GM18870 (cell line): ENCODE data around the gene MEF2C.
"Not testable (repeated sequence)": the region's sequence is repeated elsewhere in the genome, so short reads cannot be mapped to it uniquely, and the experiment has no call there.

Experiments
- ATAC-seq: cut with Tn5 transposase; IDR thresholded peaks from one replicate; pipeline ENCODE4 v1.9.1; 2021; ENCODE audit warnings: moderate library complexity; ENCODE audit not compliant: unreplicated experiment

The MEF2C gene

DNA sequence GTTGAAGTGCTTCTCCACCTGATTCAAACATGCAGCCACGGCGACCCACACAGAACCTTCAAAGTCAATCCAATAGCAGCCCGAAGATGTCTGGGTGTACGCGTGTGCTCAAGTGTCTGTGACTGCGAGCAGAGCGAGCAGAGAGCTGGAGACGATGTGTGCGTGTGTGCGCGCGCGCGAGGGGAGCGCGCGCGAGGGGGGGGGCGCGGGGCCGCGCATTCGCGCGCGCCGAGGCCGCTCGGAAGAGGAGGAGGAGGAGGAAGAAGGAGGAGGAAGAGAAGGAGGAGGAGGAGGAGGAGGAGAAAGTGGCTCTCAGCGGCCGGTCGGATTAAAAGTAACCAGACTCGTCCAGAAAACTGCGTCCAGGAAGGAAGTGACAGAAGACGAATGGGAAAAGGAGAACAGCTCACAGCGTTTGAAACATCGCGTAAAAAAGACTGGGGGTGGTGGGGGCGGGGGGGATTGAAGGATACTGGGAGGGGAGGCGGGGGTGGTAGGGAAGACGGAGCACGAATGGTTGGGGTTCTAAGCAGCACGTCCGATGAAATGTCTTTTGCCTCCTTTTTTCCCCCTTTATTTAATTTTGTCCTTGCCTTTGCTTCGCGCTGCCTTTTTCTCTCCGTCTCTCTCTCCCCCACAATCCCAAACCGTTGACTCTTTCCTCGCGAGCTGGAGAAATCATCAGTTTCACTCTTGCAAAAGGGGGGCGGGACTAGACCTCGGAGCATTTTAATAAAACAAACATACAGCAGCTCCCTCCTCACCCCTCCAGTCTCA, at the start of gene MEF2C:
Gene MEF2C, minus strand, starts transcription at position 126 of the 777 bp plus-strand sequence. CDS start 59,396 bp downstream, outside the sequence.
- peak; percentile 22 for ATAC-seq

GRCh38 chr5:88932541-88932940, 49.6 kb upstream of the MEF2C start:
- no peak for ATAC-seq

DNA sequence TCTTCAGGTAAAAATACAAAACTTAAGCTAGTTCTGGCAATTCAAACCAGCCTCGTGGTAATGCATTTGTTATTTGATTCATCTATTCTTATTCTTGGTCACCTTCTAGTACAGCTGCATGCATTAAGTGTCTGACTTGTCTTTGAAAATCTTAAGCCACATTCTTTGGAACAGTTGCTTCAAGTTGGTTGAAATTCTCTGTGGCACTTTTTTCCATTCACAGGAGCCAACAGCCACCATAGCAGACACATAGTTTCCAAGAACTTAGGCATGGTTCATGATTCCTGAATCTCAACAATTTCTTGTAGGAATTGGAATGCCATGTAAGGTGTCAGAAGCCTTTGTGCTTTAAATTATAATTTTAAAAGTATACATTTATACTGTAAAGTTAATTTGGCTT, 47.4 kb upstream of the MEF2C start:
- ATAC-seq, result no peak

DNA sequence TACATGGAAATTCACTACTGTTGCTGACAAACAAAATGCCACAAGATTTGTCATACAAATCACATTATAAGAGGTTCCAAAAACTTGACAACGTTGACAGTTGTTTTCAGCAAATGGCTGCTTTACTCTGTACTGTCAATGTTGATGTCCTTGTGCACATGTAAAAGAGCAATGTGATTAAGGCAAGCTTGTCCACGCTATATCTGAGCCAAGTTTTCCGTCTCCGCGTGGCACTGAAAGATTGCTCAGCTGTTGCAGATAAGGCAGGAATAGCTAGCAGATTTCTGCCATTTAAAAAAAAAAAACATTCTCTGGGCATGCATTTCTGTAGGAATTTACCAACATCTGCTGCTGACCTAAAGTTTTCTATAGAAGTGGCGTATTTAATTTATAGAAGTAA, 46.4 kb upstream of the MEF2C start:
- no peak for ATAC-seq

DNA sequence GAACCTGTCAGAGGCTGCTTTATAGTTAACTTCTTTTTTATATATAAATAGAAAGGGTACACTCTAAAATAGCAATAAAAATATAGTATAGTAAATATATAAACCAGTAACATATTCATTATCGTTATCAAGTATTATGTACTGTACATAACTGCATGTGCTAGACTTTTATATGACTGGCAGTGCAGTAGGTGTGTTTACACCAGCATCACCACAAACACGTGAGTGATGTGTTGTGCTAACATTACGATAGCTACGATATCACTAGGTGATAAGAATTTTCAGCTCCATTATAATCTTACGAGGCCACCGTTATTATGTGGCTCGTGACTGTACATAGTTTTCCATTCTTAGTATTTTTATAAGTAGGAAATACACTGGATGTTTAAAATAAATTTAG, 43.8 kb upstream of the MEF2C start:
- no peak for ATAC-seq

DNA sequence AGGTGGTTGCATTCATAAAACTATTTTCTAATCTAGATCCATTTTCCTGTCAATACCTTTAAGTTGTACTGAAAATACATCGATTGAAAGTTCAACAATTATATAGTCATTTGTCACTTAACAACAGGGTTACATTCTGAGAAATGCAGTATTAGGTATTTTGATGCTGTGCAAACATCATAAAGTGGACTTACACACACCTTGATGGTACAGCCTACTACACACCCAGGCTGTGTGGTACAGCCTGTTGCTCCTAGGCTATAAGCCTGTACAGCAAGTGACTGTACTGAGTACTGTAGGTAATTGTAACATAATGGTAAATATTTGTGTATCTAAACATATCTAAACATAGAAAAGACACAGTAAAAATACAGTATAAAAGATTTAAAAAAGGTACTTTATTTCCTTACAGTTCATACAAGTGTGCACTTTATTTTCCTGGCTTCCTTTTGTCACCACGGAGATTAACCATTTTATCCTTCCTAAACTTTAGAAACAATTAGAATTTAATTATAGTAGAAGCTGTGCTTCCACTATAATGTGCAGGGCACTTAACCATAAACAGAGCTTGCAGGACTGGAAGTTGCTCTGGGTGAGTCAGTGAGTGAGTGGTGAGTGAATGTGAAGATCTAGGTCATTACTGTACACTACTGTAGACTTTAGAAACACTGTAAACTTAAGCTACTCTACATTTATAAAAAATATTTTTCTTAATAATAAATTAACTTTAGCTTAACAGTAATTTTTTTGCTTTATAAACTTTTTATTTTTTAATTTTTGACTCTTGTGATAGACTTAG, 42.9 kb upstream of the MEF2C start:
- ATAC-seq, result no peak

DNA sequence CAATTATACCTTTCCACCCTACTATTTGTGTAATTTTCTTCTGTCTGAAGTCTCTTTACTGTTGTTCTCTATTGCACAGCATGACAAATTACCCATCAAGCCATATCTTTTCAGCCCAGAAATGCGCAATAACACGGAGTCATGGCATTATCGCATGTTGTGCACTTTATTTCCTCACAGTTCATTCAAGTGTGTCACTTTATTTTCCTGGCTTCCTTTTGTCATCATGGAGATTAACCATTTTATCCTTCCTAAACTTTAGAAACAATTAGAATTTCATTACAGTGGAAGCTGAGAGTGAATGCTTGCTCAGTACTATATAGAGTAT, 41.3 kb upstream of the MEF2C start:
- ATAC-seq, result no peak

GRCh38 chr5:88923623-88924329, 40.8 kb upstream of the MEF2C start:
- ATAC-seq, result no peak

DNA sequence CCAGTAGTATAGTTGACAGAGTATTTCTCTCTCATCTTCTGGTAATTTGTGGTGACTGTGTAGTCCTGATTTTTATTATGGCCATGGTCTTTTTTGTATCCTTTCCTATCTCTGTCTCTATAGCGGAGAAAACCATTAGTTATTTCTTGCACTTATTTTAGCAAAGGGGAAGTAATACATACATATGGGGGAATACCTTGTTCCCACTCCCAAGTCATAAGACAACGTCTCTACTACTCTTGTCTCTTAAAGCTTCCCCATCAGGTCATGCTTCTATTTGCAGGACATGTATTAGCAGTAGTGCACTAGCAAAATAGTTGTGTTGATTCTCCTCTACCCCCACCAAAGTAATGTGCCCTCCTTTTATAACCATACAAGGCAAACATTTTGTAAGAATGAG, 29.8 kb upstream of the MEF2C start:
- not testable (repeated sequence) for ATAC-seq

DNA sequence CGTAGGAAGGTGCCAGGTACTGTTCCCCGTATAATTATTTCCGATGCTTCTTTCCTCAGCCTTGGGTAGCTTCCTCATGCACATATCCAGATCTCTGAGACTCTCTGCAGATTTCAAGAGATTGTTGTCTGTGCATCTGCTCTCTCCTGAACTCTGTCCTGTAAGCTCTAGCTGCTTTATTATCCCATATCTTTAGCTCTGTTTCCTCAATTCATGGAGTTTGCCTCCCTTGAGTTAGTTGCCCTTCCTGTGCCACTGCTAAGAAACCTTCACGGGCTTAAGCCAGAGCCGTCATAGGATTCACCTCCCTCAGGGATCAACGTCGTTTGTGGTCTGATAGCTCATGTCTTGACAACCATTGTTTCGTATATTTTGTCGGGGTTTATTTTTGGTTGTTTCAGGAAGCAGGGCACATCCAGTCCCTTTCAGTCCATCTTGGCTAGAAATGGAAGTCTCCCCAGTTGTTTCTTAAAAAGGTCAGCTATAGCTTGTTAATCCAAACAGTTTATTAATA, 28.1 kb upstream of the MEF2C start:
- not testable (repeated sequence) for ATAC-seq

GRCh38 chr5:88904478-88904877, 21.5 kb upstream of the MEF2C start:
- ATAC-seq, result not testable (repeated sequence)

DNA sequence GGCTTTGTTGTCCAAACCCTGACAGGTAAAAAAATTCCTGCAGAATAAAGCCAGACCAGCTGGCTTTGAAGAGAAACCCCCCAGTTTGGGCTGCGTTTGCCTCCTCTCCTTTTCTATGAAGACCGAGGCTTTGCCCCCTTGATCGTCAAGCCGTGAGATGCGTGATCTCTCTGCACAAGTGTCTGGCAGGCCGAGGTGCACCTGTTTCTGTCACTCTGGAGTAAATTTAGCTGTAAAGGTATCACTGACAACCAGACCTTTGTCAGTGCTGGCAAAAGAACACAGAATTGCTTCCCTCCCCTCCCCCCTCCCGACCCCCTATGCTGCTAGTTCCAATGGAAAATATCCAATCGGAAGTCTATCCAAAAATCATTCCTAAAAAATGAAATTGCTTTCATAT, 21.0 kb upstream of the MEF2C start:
- not testable (repeated sequence) for ATAC-seq

DNA sequence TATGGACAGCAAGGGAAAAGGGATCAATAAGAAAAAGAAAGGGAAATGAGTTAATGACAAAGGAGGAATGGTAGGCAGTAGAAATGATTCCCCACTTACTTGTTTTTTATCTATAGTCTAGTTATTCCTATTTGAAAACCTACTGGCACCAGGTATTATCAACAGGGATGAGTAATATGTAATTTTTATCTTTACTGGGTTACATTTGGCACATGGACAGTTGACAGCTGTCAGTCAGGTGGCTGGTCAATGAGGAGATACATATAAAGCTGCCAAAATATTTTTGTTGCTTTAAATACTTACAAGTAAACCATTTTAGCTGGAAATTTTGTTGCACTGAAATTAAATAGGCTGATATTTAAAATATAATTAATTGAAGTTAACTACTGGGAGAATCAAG, 18.1 kb upstream of the MEF2C start:
- ATAC-seq, result not testable (repeated sequence)

GRCh38 chr5:88899096-88899737, 16.2 kb upstream of the MEF2C start:
- no peak for ATAC-seq

DNA sequence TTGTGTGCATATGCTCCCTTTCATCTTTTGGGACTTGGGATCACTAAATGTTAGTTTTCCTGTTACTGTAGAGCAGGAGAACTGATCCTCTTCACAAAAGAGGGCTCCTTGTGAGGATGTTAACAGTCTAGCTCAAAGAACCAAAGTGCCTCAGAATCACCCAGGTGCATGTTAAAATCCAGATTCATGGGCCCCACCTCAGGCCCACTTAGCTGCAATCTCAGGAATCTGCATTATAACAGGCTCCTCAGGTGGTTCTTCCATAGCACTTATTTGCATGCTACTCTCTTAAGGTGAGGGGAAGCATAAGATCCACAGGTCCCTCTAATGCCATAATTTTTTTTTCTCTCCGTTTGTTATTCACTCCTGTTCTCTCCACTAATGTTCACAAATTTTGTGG, 14.8 kb upstream of the MEF2C start:
- ATAC-seq, result no peak

DNA sequence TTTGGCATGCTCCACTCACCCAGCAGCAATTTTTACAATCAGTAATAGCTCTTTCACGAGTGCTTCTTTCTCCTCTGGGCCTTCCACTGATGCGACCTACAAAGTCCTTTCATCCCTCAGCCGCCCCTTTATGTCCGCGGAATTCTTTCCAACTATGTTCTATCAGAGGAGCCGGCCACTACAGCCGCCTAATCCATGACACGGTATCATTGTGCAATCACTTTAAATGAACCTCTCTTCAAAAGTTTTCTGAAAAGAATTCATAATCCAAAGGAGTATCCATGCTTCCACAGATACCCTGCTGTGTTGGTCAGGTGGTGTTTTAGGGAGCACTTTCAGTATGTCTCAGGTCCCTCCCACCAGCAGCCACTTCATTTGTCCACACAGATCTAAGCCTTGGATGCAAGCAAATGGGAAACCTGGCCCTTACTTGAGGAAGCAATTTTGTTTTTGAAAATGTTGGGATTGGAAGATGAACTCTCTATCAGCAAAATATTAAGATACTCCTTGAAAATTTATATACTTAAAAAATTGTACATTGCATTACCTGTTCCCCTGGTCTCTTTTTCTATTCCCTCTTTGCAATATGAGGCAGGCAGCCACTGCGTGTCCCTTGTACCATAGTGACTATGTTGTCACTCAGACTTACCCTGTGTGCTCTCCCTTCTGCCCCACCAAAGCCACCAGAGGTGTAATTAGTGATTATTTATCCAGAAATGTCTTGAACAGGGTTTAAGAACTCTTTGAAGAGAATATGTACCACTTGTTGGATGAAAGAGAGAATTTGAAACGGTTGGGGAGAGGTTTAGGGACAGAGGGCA, 12.9 kb upstream of the MEF2C start:
- ATAC-seq, result no peak

- no peak for ATAC-seq
These were observed 9.7 kb upstream of the MEF2C start for GRCh38 chr5:88892669-88893068.

DNA sequence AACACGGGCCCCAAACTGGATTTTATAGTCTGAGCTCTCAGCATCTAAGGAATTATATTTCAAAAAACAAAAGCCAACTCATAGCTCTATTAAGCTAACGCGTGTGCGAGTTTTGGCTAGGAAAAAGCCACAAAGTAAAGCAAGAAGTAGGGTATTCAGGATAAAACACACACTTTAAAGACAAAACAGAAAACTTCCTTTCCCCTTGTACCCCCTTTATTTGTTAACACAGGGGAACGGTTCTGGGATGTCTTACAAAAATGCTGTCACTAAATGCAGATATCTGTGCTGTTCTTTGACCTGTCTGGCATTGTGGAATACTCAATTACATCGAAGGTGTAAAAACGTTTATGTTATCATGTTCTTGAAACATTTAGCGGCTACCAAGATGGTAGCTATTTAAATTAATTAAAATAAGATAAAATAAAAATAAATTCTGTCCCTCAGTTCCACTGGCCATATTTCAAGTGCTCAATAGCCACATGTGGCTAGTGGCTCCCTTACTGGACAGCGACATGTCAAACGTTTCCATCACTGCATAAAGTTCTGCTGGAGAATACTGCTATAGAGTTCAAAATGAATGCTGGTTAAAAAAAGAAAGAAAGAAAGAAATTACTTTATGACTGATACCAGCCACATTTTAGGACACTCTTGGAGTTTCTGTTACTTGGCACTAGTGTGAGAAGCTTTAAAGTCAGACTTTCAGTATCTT, 7.2 kb upstream of the MEF2C start:
- ATAC-seq, result no peak
